Mucosa of stomach (tissue), 1 donor: ENCODE data around the gene HHIPL1.
"Not testable (repeated sequence)": the region's sequence is repeated elsewhere in the genome, so short reads cannot be mapped to it uniquely, and the experiment has no call there.

Source experiments
- H3K27me3 ChIP-seq: one replicate; pipeline ENCODE4 v1.7.0; 2013; ENCODE audit warnings: mild to moderate bottlenecking, low read length; ENCODE audit not compliant: control insufficient read depth, insufficient read depth
- H3K36me3 ChIP-seq: one replicate; pipeline ENCODE4 v1.7.0; 2013; ENCODE audit warnings: low read length; ENCODE audit not compliant: control insufficient read depth, insufficient read depth
- H3K4me1 ChIP-seq: one replicate; pipeline ENCODE4 v1.7.0; 2013; ENCODE audit warnings: mild to moderate bottlenecking, low read length; ENCODE audit not compliant: control insufficient read depth, insufficient read depth
- H3K4me3 ChIP-seq: one replicate; pipeline ENCODE4 v1.7.0; 2013; ENCODE audit warnings: low read length
- H3K9ac ChIP-seq: one replicate; pipeline ENCODE4 v1.7.0; 2013; ENCODE audit warnings: mild to moderate bottlenecking, low read length, moderate library complexity
- H3K9me3 ChIP-seq: one replicate; pipeline ENCODE4 v1.7.0; 2013; ENCODE audit warnings: mild to moderate bottlenecking, low read length, moderate library complexity; ENCODE audit not compliant: control insufficient read depth
- donor health status: Pancreatic carcinoma.

HHIPL1 gene

GRCh38 chr14:99658218-99658845 lies 13.4 kb downstream of the HHIPL1 start:
- H3K4me1 ChIP-seq = no peaks in the 10 kb centered on the region
- no peak overlapping the region for H3K9ac ChIP-seq
- H3K9me3 ChIP-seq = no peaks in the 10 kb centered on the region
- no peak overlapping the region for H3K4me3 ChIP-seq
- H3K36me3 ChIP-seq = no peaks in the 10 kb centered on the region
- peaks cover 39% of the 10 kb centered on the region for H3K27me3 ChIP-seq

DNA sequence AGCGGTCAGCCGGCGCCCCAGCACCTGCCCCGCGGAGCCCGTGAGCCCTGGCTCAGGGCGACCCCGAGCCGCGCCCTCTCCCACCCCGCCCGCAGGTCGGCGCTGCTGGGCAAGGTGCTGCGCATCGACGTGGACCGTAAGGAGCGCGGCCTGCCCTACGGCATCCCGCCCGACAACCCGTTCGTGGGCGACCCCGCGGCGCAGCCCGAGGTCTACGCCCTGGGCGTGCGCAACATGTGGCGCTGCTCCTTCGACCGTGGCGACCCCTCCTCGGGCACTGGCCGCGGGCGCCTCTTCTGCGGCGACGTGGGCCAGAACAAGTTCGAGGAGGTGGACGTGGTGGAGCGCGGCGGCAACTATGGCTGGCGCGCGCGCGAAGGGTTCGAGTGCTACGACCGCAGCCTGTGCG lies 14.4 kb downstream of the HHIPL1 start:
- Histone ChIP-seq H3K36me3 (no peaks in the 10 kb centered on the region), H3K27me3 (peaks cover 39% of the 10 kb centered on the region), H3K4me3 (no peak overlapping the region)

GRCh38 chr14:99660006-99660566 lies 15.2 kb downstream of the HHIPL1 start:
- Histone ChIP-seq H3K4me1 (no peaks in the 10 kb centered on the region), H3K4me3 (no peak overlapping the region), H3K36me3 (no peaks in the 10 kb centered on the region), H3K27me3 (peaks cover 39% of the 10 kb centered on the region), H3K9ac (no peak overlapping the region), H3K9me3 (no peaks in the 10 kb centered on the region)

More for the DNA sequence above, 14.4 kb downstream of the HHIPL1 start:
- Histone ChIP-seq H3K9ac (no peak overlapping the region), H3K9me3 (no peaks in the 10 kb centered on the region), H3K4me1 (no peaks in the 10 kb centered on the region)

GRCh38 chr14:99660794-99661193 lies 15.9 kb downstream of the HHIPL1 start:
- H3K36me3 ChIP-seq = no peaks in the 10 kb centered on the region
- no peak overlapping the region for H3K9ac ChIP-seq
- no peaks in the 10 kb centered on the region for H3K4me1 ChIP-seq
- no peak overlapping the region for H3K4me3 ChIP-seq
- no peaks in the 10 kb centered on the region for H3K9me3 ChIP-seq
- peaks cover 39% of the 10 kb centered on the region for H3K27me3 ChIP-seq

DNA sequence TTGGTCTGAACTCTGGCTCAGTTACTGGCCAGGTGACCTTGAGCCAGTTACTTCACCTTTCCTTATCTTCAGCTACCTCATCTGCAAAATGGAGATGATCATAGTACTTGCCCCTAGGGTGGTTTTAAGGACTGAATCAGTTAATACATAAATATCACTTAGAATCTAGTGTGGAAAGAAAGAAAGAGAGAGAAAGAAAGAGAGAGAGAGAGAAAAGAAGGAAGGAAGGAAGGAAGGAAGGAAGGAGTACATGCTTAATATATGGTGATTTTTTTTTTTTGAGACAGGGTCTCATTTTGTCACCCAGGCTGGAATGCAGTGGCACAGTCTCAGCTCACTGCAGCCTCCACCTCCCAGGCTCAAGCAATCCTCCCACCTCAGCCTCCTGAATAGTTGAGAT lies 16.3 kb downstream of the HHIPL1 start:
- not testable (repeated sequence) for H3K9ac ChIP-seq, H3K4me1 ChIP-seq, H3K36me3 ChIP-seq, H3K4me3 ChIP-seq, H3K9me3 ChIP-seq
- H3K27me3 ChIP-seq = peaks cover 39% of the 10 kb centered on the region

DNA sequence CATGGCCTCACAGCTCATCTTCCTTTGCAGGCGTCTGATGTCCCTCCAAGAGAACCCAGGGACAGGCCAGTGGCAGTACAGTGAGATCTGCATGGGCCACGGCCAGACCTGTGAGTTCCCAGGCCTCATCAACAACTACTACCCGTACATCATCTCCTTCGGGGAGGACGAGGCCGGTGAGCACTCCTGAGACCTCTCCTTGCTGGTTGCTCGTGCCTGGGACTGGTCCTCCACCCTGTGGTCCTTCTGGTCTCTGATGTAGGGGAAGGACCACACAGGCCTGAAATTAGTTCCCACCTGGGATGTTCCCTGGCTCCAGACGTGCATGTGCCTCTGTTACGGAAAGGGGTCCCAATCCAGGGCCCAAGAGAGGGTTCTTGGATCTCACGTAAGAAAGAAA lies 17.9 kb downstream of the HHIPL1 start:
- Histone ChIP-seq H3K9ac (no peak overlapping the region), H3K27me3 (peaks cover 30% of the 10 kb centered on the region), H3K9me3 (no peaks in the 10 kb centered on the region), H3K4me1 (no peaks in the 10 kb centered on the region), H3K4me3 (no peak overlapping the region), H3K36me3 (no peaks in the 10 kb centered on the region)

DNA sequence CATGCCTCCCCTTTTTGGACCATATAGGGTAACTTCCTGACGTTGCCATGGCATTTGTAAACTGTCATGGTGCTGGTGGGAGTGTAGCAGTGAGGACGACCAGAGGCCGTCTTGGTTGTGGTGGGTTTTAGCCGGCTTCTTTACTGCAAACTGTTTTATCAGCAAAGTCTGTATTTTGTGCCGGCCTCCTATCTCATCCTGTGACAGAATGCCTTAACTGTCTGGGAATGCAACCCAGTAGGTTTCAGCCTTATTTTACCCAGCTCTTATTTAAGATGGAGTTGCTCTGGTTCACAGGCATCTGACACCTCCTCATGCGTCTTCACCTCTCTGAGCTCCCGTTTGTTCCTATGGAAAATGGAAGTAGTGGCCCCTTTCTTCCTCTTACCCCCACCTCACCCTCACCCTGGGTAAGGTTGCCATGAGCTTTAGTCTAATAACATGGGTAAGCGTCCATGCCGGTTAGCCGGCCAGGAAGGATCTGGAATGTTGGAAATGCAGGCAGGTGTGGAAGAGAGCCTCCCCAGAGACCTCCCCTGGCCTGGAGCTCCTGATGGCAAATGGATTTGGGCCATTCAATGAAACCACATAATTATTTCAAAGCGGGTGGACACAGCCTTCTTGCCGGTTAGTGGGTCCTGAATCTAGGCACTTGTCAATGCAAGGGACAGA lies 18.6 kb downstream of the HHIPL1 start:
- H3K9ac ChIP-seq = no peak overlapping the region
- H3K4me1 ChIP-seq = no peaks in the 10 kb centered on the region
- no peak overlapping the region for H3K4me3 ChIP-seq
- H3K9me3 ChIP-seq = no peaks in the 10 kb centered on the region
- H3K27me3 ChIP-seq = peaks cover 23% of the 10 kb centered on the region
- H3K36me3 ChIP-seq = no peaks in the 10 kb centered on the region

DNA sequence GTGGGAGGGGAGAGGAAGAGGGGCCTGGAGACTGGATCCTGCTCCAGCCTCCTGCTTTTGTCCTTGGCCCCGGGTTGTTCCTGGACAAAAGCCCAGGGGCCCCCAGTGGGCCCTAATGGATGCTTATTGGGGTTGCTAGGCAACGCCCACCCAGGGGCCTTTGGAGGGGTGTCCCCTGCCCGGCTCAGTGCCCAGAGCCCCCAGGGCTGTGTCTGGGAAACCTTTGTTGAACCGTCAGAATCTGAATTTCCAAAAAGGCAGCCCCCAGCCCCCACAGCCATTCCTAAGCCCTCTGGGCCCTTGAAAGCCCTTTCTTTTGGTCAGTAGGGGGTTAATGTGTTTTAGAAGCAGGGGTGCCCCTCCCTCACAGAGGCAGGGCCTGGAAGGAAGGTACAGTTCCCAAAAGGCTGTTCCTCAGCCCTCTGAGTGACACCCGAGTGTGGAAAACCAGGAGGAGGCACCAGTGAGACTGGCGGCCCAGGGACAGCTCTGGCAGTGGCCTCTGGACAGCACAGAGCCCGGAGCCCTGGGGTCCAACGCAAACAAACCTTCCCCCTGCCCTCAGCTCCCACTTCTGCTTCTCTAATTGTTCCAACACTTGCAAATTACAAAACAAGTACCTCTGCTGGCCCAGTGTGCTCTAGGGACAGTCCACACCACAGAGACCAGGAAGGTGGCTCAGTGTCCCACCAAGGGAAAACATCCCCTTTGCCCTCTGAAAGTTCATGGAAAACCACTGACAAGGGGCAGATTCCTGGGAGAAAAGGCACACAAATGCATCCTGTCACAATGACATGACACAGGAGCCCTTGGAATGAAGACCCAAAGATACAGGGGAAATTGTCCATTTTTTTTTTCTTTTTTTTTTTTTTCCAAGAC lies 19.4 kb downstream of the HHIPL1 start:
- H3K36me3 ChIP-seq = no peaks in the 10 kb centered on the region
- no peaks in the 10 kb centered on the region for H3K4me1 ChIP-seq

DNA sequence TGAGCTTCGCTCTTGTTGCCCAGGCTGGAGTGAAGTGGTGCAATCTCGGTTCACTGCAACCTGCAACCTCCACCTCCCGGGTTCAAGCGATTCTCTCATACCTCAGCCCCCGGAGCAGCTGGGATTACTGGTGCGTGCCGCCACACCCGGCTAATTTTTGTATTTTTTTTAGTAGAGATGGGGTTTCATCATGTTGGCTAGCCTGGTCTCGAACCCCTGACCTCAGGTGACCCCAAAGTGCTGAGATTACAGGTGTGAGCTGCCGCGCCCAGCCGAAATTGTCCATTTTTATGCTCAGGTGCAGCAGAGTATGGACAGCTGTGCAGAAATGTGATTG lies 20.0 kb downstream of the HHIPL1 start:
- H3K9ac ChIP-seq = no peak overlapping the region
- no peaks in the 10 kb centered on the region for H3K9me3 ChIP-seq
- H3K4me1 ChIP-seq = no peaks in the 10 kb centered on the region
- H3K36me3 ChIP-seq = no peaks in the 10 kb centered on the region
- H3K4me3 ChIP-seq = no peak overlapping the region
- peaks cover 13% of the 10 kb centered on the region for H3K27me3 ChIP-seq

More for the DNA sequence above, 19.4 kb downstream of the HHIPL1 start:
- Histone ChIP-seq H3K4me3 (no peak overlapping the region), H3K27me3 (peaks cover 16% of the 10 kb centered on the region), H3K9me3 (no peaks in the 10 kb centered on the region), H3K9ac (no peak overlapping the region)

DNA sequence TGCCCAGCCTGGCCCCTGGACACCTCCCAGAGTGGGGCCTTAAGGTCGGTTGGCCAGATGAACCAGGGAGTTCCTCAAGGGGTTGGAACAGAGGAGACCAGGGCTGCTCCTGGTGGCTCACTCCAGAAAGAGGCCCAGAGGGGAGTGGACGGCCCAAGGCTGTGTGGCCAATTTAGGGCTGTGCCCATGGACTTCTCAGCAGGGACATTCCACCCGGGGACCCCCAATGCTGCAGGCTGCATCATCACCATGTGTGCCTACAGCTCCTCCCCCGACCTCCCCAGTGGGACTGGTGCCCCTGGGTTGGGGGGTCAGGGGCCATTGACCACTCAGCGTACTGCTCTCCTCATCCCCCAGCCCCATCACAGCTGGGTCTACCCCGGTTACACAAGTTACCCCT lies 21.6 kb downstream of the HHIPL1 start:
- peaks cover 3% of the 10 kb centered on the region for H3K27me3 ChIP-seq
- no peak overlapping the region for H3K4me3 ChIP-seq
- H3K9me3 ChIP-seq = no peaks in the 10 kb centered on the region
- no peak overlapping the region for H3K9ac ChIP-seq
- H3K36me3 ChIP-seq = no peaks in the 10 kb centered on the region
- no peaks in the 10 kb centered on the region for H3K4me1 ChIP-seq

GRCh38 chr14:99667045-99667444 lies 22.1 kb downstream of the HHIPL1 start:
- Histone ChIP-seq H3K4me1 (no peaks in the 10 kb centered on the region), H3K36me3 (no peaks in the 10 kb centered on the region), H3K9me3 (no peaks in the 10 kb centered on the region), H3K4me3 (no peak overlapping the region), H3K27me3 (peaks cover 2% of the 10 kb centered on the region), H3K9ac (no peak overlapping the region)

DNA sequence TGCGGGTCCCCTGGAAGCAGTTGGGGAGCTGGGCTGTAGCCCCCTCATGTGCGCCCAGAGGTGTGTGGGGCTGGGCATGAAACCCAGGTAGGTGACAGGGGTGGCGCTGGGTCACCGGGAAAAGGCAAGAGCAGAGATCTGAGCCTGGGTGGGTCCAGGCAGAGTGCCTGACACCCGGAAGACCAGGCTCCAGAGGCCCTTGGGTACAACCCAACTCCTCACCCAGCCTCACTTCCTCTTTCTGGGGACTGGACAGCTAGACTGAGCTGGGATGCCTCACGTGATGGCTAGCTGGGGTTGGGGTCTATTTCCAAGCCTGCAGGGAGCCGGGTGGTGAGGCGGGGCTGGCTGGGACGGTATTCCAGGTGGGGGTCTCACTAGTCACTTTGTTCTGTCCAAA lies 22.9 kb downstream of the HHIPL1 start:
- Histone ChIP-seq H3K9ac (no peak overlapping the region), H3K4me3 (no peak overlapping the region), H3K9me3 (no peaks in the 10 kb centered on the region), H3K36me3 (no peaks in the 10 kb centered on the region), H3K4me1 (no peaks in the 10 kb centered on the region), H3K27me3 (no peaks in the 10 kb centered on the region)
